GM19452 (cell line): ENCODE measurements around the gene KRT6C.
"Not testable (repeated sequence)": the region's sequence is repeated elsewhere in the genome, so short reads cannot be mapped to it uniquely, and the experiment has no call there.

Experiments
- ATAC-seq: cut with Tn5 transposase; IDR thresholded peaks from one replicate; pipeline ENCODE4 v1.9.1; 2021; ENCODE audit not compliant: unreplicated experiment

The KRT6C gene

GRCh38 chr12:52458861-52459260, 14.7 kb downstream of the KRT6C start:
- ATAC-seq = no peak

- no peak for ATAC-seq
Observed at GRCh38 chr12:52455821-52456220, 17.8 kb downstream of the KRT6C start.

- ATAC-seq = no peak
Observed at GRCh38 chr12:52454411-52455201, 19.0 kb downstream of the KRT6C start.

- no peak for ATAC-seq
Observed at GRCh38 chr12:52452101-52452500, 21.5 kb downstream of the KRT6C start, which contains the start of gene KRT6B. TSS of gene KRT6B (minus strand) at chr12:52452146. CDS start at chr12:52452078, 68 bp downstream.

GRCh38 chr12:52448228-52448627, 25.4 kb downstream of the KRT6C start:
- ATAC-seq = no peak

GRCh38 chr12:52447196-52447595, 26.4 kb downstream of the KRT6C start:
- not testable (repeated sequence) for ATAC-seq

- ATAC-seq = no peak
Observed at GRCh38 chr12:52446367-52447045, 27.1 kb downstream of the KRT6C start.

GRCh38 chr12:52445876-52446275, 27.7 kb downstream of the KRT6C start:
- no peak for ATAC-seq

GRCh38 chr12:52444647-52445595, 28.7 kb downstream of the KRT6C start:
- ATAC-seq = no peak

GRCh38 chr12:52443966-52444365, 29.6 kb downstream of the KRT6C start:
- no peak for ATAC-seq

GRCh38 chr12:52442600-52443061, 31.0 kb downstream of the KRT6C start:
- ATAC-seq = no peak

GRCh38 chr12:52441320-52441911, 32.2 kb downstream of the KRT6C start:
- ATAC-seq = no peak

- no peak for ATAC-seq
Observed at GRCh38 chr12:52440821-52441319, 32.7 kb downstream of the KRT6C start.

- no peak for ATAC-seq
Observed at GRCh38 chr12:52439845-52440244, 33.8 kb downstream of the KRT6C start.

- no peak for ATAC-seq
Observed at GRCh38 chr12:52439420-52439819, 34.2 kb downstream of the KRT6C start.

- no peak for ATAC-seq
Observed at GRCh38 chr12:52438305-52439301, 35.0 kb downstream of the KRT6C start.

- ATAC-seq = no peak
Observed at GRCh38 chr12:52437508-52437907, 36.1 kb downstream of the KRT6C start.

GRCh38 chr12:52436828-52437474, 36.7 kb downstream of the KRT6C start:
- ATAC-seq = no peak
